ENCODE data around the gene TRAPPC6A. TPM values are rescaled to one million over a fixed set of nuclear protein-coding genes. Genes with fewer than 3 reads are reported as not detected.
"Not testable (repeated sequence)": the region's sequence is repeated elsewhere in the genome, so short reads cannot be mapped to it uniquely, and the experiment has no call there.

Gene TRAPPC6A
- total RNA-seq, 2 donors from 2014 or later = 6.6 to 8.3 TPM

DNA sequence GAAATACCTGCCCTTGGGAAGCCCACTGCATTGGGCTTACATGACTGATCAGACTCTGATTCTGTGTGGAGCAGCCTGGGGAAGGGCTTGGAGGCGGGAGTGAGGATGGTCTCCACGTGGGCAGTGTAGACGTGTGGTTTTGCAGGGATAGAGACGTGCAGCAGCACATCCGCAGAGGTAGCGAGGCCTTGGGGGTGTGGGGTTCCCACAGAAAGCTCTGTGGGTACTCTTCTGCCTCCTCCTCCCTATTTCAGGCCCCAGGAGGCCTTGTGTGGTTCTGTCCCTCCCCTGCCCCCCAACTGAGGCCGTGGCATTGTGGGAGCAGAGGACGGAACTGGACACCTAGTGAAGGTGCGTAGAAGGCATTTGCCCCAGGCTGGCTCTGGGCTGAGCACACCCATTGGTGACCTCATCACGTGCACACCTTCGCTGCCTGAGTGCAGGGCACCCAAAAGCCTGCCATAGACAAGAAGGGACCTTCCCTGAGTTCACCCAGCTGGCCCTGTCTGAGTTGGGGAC lies 56.2 kb downstream of the TRAPPC6A start:
- Histone ChIP-seq H3K27ac (no peak overlapping the region), H3K27me3 (replicated peaks; ENCODE audit: insufficient read depth) (no peaks in the 10 kb centered on the region), H3K4me3 (no peak overlapping the region), H3K9me3 (no peaks in the 10 kb centered on the region), H3K36me3 (no peaks in the 10 kb centered on the region), H3K4me1 (ENCODE audit: control insufficient read depth in 1 of 2, low read depth in 2 of 2) (no peaks in the 10 kb centered on the region)
- DNase-seq (ENCODE audit: low spot score) (no peak), ATAC-seq (ENCODE audit: insufficient number of reproducible peaks, low FRiP score, low read depth) (no peak)
- TF ChIP-seq, protein P1, sequence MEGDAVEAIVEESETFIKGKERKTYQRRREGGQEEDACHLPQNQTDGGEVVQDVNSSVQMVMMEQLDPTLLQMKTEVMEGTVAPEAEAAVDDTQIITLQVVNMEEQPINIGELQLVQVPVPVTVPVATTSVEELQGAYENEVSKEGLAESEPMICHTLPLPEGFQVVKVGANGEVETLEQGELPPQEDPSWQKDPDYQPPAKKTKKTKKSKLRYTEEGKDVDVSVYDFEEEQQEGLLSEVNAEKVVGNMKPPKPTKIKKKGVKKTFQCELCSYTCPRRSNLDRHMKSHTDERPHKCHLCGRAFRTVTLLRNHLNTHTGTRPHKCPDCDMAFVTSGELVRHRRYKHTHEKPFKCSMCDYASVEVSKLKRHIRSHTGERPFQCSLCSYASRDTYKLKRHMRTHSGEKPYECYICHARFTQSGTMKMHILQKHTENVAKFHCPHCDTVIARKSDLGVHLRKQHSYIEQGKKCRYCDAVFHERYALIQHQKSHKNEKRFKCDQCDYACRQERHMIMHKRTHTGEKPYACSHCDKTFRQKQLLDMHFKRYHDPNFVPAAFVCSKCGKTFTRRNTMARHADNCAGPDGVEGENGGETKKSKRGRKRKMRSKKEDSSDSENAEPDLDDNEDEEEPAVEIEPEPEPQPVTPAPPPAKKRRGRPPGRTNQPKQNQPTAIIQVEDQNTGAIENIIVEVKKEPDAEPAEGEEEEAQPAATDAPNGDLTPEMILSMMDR (IDR thresholded peaks at IDR 0.05) = no peak

GRCh38 chr19:45119582-45119981 lies 58.5 kb downstream of the TRAPPC6A start:
- DNase-seq (ENCODE audit: low spot score) = no peak
- H3K27ac ChIP-seq = no peak overlapping the region
- ATAC-seq (ENCODE audit: insufficient number of reproducible peaks, low FRiP score, low read depth) = no peak
- H3K36me3 ChIP-seq = no peaks in the 10 kb centered on the region
- H3K27me3 ChIP-seq (replicated peaks; ENCODE audit: insufficient read depth) = no peaks in the 10 kb centered on the region
- no peak overlapping the region for H3K4me3 ChIP-seq
- H3K9me3 ChIP-seq = no peaks in the 10 kb centered on the region
- TF ChIP-seq, protein P1 (IDR thresholded peaks at IDR 0.05) = no peak
- H3K4me1 ChIP-seq (ENCODE audit: control insufficient read depth in 1 of 2, low read depth in 2 of 2) = no peaks in the 10 kb centered on the region

GRCh38 chr19:45118591-45119355 lies 59.3 kb downstream of the TRAPPC6A start:
- H3K27ac ChIP-seq; ATAC-seq (ENCODE audit: insufficient number of reproducible peaks, low FRiP score, low read depth): not testable (repeated sequence)

DNA sequence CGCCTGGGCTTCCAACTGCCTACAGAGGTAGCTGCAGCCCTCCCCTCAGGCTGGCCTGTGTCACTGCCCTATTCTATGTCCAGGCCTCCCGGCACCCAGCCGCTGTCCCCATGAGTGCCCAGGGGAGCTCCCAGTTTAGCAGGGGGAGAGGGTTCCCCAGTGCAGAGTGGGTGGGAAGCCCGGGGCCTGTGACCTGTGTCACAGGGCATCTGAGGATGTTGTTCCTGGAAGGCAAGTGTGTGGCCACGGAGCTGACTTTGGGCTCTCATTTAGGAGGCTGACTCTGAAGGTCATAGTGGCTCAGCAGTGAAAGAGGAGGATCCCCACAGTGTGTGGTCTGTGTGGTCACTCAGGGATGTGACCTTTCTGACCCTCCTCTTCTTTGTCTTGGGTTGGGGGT lies 59.9 kb downstream of the TRAPPC6A start:
- ATAC-seq (ENCODE audit: insufficient number of reproducible peaks, low FRiP score, low read depth) = no peak
- H3K4me3 ChIP-seq = no peak overlapping the region
- H3K4me1 ChIP-seq (ENCODE audit: control insufficient read depth in 1 of 2, low read depth in 2 of 2) = no peaks in the 10 kb centered on the region
- no peak for DNase-seq (ENCODE audit: low spot score)
- H3K9me3 ChIP-seq = no peaks in the 10 kb centered on the region
- no peak overlapping the region for H3K27ac ChIP-seq
- TF ChIP-seq, protein P1 (IDR thresholded peaks at IDR 0.05) = no peak
- H3K36me3 ChIP-seq = no peaks in the 10 kb centered on the region
- H3K27me3 ChIP-seq (replicated peaks; ENCODE audit: insufficient read depth) = no peaks in the 10 kb centered on the region

More at GRCh38 chr19:45118591-45119355, 59.3 kb downstream of the TRAPPC6A start:
- not testable (repeated sequence) for H3K4me3 ChIP-seq; H3K36me3 ChIP-seq; H3K4me1 ChIP-seq (ENCODE audit: control insufficient read depth in 1 of 2, low read depth in 2 of 2); H3K9me3 ChIP-seq; H3K27me3 ChIP-seq (replicated peaks; ENCODE audit: insufficient read depth); DNase-seq (ENCODE audit: low spot score)

GRCh38 chr19:45117671-45118070 lies 60.4 kb downstream of the TRAPPC6A start:
- TF ChIP-seq, protein P1 (IDR thresholded peaks at IDR 0.05) = no peak

More at GRCh38 chr19:45117671-45118070, 60.4 kb downstream of the TRAPPC6A start:
- H3K4me1 ChIP-seq (ENCODE audit: control insufficient read depth in 1 of 2, low read depth in 2 of 2) = no peaks in the 10 kb centered on the region
- H3K27ac ChIP-seq = no peak overlapping the region
- no peaks in the 10 kb centered on the region for H3K36me3 ChIP-seq
- no peak overlapping the region for H3K4me3 ChIP-seq
- ATAC-seq (ENCODE audit: insufficient number of reproducible peaks, low FRiP score, low read depth) (no peak), DNase-seq (ENCODE audit: low spot score) (no peak)
- no peaks in the 10 kb centered on the region for H3K9me3 ChIP-seq
- H3K27me3 ChIP-seq (replicated peaks; ENCODE audit: insufficient read depth) = no peaks in the 10 kb centered on the region

Data from thoracic aorta (tissue), 2 donors.